H1 (cell line): ENCODE results near the gene TMCC3. TPM values are rescaled to one million over a fixed set of nuclear protein-coding genes. Genes with fewer than 3 reads are reported as not detected.

Source experiments
- CTCF ChIA-PET: fragments of 300-600 bp; sonication (Branson Sonifier 250); formaldehyde crosslinking; loops from one replicate; lab custom pipeline; 2021; ENCODE audit not compliant: partially characterized antibody; lab: Charles Lee
- POLR2A ChIA-PET: fragments of 300-600 bp; sonication (Branson Sonifier 250); formaldehyde crosslinking; loops from one replicate; lab custom pipeline; 2021; ENCODE audit warnings: inconsistent platforms; ENCODE audit not compliant: partially characterized antibody; lab: Charles Lee
- DNase-seq, 2 experiments: peaks; one replicate each; pipeline versions ENCODE4 v3.0.0 to v3.0.0-alpha.2; 2010 to 2022; ENCODE audit warnings: low spot score in 2 of 2, low read depth in 1 of 2, mixed read lengths in 1 of 2
- FAIRE-seq: peaks from 2 replicates; lab custom pipeline; 2011; peaks lifted over from hg19 to GRCh38; lab: Jason Lieb, UNC
- H2AFZ ChIP-seq: 2 replicates; pipeline ENCODE4 v1.8.1; 2012; ENCODE audit warnings: low read length, inconsistent platforms
- H2AK5ac ChIP-seq: 2 replicates; pipeline ENCODE4 v1.6.1; 2013; ENCODE audit warnings: low read depth, low read length
- H2BK120ac ChIP-seq: replicated peaks from 2 replicates; pipeline ENCODE3; 2013; ENCODE audit warnings: low read depth, low read length, inconsistent platforms
- H2BK12ac ChIP-seq: 2 replicates; pipeline ENCODE4 v1.6.1; 2013; ENCODE audit warnings: low read depth, low read length
- H2BK15ac ChIP-seq: 2 replicates; pipeline ENCODE4 v1.6.1; 2013; ENCODE audit warnings: low read length
- H2BK20ac ChIP-seq: 2 replicates; pipeline ENCODE4 v1.6.1; 2013; ENCODE audit warnings: low read length
- H2BK5ac ChIP-seq: 2 replicates; pipeline ENCODE4 v1.6.1; 2013; ENCODE audit warnings: low read depth, low read length
- H3K14ac ChIP-seq: 2 replicates; pipeline ENCODE4 v1.6.1; 2013; ENCODE audit warnings: inconsistent platforms; ENCODE audit not compliant: insufficient read length
- H3K18ac ChIP-seq: 2 replicates; pipeline ENCODE4 v1.6.1; 2013; ENCODE audit warnings: low read length; ENCODE audit errors: extremely low read depth
- H3K23ac ChIP-seq: 2 replicates; pipeline ENCODE4 v1.6.1; 2013; ENCODE audit warnings: inconsistent platforms; ENCODE audit not compliant: insufficient read length
- H3K23me2 ChIP-seq: 2 replicates; pipeline ENCODE4 v1.6.1; 2013; ENCODE audit warnings: low read depth, low read length
- H3K27ac ChIP-seq: 2 replicates; pipeline ENCODE4 v1.6.1; 2011; ENCODE audit warnings: low read depth, low read length, inconsistent platforms
- H3K27me3 ChIP-seq, 4 experiments: replicated peaks in 1 of 4; 1 replicate in 1 of 4; 2 replicates in 3 of 4; pipeline versions ENCODE4 v1.6.1 to v1.8.1; 2011 to 2013; ENCODE audit warnings: low read length in 3 of 4, mild to moderate bottlenecking in 3 of 4, inconsistent platforms in 2 of 4, mixed read lengths in 2 of 4, moderate library complexity in 1 of 4; ENCODE audit not compliant: control insufficient read depth in 3 of 4, insufficient read depth in 3 of 4; ENCODE audit errors: extremely low read depth in 1 of 4
- H3K36me3 ChIP-seq, 4 experiments: 2 replicates each; pipeline versions ENCODE4 v1.6.1 to v1.8.1; 2011 to 2013; ENCODE audit warnings: mild to moderate bottlenecking in 4 of 4, low read length in 3 of 4, moderate library complexity in 2 of 4, control low read depth in 1 of 4, inconsistent platforms in 1 of 4; ENCODE audit not compliant: insufficient read depth in 4 of 4, control insufficient read depth in 2 of 4
- H3K4ac ChIP-seq: replicated peaks from 2 replicates; pipeline ENCODE3; 2013; ENCODE audit warnings: low read length, low read depth, mixed read lengths, inconsistent platforms; ENCODE audit not compliant: insufficient read length
- H3K4me1 ChIP-seq, 4 experiments: replicated peaks in 1 of 4; 1 replicate in 1 of 4; 2 replicates in 3 of 4; pipeline versions ENCODE4 v1.6.1 to v1.8.1; 2011 to 2013; ENCODE audit warnings: low read length in 3 of 4, inconsistent platforms in 2 of 4, mixed read lengths in 1 of 4; ENCODE audit not compliant: insufficient read depth in 4 of 4, control insufficient read depth in 3 of 4
- H3K4me2 ChIP-seq, 2 experiments: 2 replicates each; pipeline versions ENCODE4 v1.6.1 to v1.8.1; 2011 to 2013; ENCODE audit warnings: low read depth in 2 of 2, low read length in 2 of 2, control low read depth in 1 of 2, inconsistent platforms in 1 of 2, mild to moderate bottlenecking in 1 of 2; ENCODE audit not compliant: insufficient read depth in 1 of 2
- H3K4me3 ChIP-seq, 4 experiments: fragments of 200-600, 300-600 bp in 1 of 4; sonication (generic), shearing (Covaris generic), sonication (Bioruptor Twin) in 1 of 4; 2 replicates each; pipeline versions ENCODE4 v1.5.1 to v1.8.1; 2011 to 2016; ENCODE audit warnings: low read length in 4 of 4, low read depth in 3 of 4, control low read depth in 2 of 4, inconsistent platforms in 2 of 4, mild to moderate bottlenecking in 2 of 4, mixed read lengths in 1 of 4, moderate library complexity in 1 of 4; ENCODE audit not compliant: insufficient read depth in 2 of 4; ENCODE audit errors: extremely low read depth in 1 of 4
- H3K56ac ChIP-seq: replicated peaks from 2 replicates; pipeline ENCODE3; 2013; ENCODE audit warnings: low read depth, mild to moderate bottlenecking, mixed read lengths, low read length, inconsistent platforms; ENCODE audit not compliant: insufficient read length
- H3K79me1 ChIP-seq: 2 replicates; pipeline ENCODE4 v1.6.1; 2013; ENCODE audit warnings: low read depth, low read length, control low read depth
- H3K79me2 ChIP-seq, 2 experiments: 2 replicates each; pipeline versions ENCODE4 v1.6.1 to v1.8.1; 2012 to 2013; ENCODE audit warnings: low read length in 2 of 2, mild to moderate bottlenecking in 2 of 2, inconsistent platforms in 1 of 2; ENCODE audit not compliant: insufficient read depth in 2 of 2, control insufficient read depth in 1 of 2
- H3K9ac ChIP-seq, 4 experiments: replicated peaks in 1 of 4; 1 replicate in 1 of 4; 2 replicates in 3 of 4; pipeline versions ENCODE4 v1.6.1 to v1.8.1; 2011 to 2013; ENCODE audit warnings: low read depth in 3 of 4, low read length in 3 of 4, control low read depth in 2 of 4, mild to moderate bottlenecking in 2 of 4, moderate library complexity in 2 of 4, inconsistent platforms in 1 of 4; ENCODE audit errors: extremely low read depth in 1 of 4
- H3K9me3 ChIP-seq, 2 experiments: 2 replicates each; pipeline versions ENCODE4 v1.6.1 to v1.8.1; 2012 to 2013; ENCODE audit warnings: mild to moderate bottlenecking in 2 of 2, moderate library complexity in 2 of 2, control low read depth in 1 of 2, inconsistent platforms in 1 of 2, low read depth in 1 of 2, low read length in 1 of 2, mixed read lengths in 1 of 2; ENCODE audit not compliant: insufficient read depth in 2 of 2
- H4K20me1 ChIP-seq, 2 experiments: replicated peaks in 1 of 2; 2 replicates each; pipeline versions ENCODE3 to v1.8.1; 2011 to 2013; ENCODE audit warnings: inconsistent platforms in 2 of 2, low read length in 2 of 2, mild to moderate bottlenecking in 1 of 2; ENCODE audit not compliant: insufficient read depth in 2 of 2, control insufficient read depth in 1 of 2
- H4K5ac ChIP-seq: 2 replicates; pipeline ENCODE4 v1.6.1; 2013; ENCODE audit warnings: low read length, low read depth, mixed read lengths, inconsistent platforms; ENCODE audit not compliant: insufficient read length
- H4K8ac ChIP-seq: 2 replicates; pipeline ENCODE4 v1.8.0; 2013; ENCODE audit warnings: mild to moderate bottlenecking, moderate library complexity, low read length, inconsistent platforms; ENCODE audit not compliant: insufficient read depth; ENCODE audit errors: extremely low read depth
- H4K91ac ChIP-seq: replicated peaks from 2 replicates; pipeline ENCODE3; 2013; ENCODE audit warnings: low read length, mixed read lengths, inconsistent platforms; ENCODE audit not compliant: insufficient read length
- CBX8 ChIP-seq: fragments of 300-800, 300-1000 bp; sonication (generic); IDR thresholded peaks from 2 replicates; pipeline ENCODE4 v1.7.1; 2016; ENCODE audit warnings: low read depth, low read length, borderline replicate concordance
- CHD1 ChIP-seq: IDR thresholded peaks from 2 replicates; pipeline ENCODE4 v1.6.1; 2012; ENCODE audit warnings: low read depth, low read length, improper control_type of control experiment
- CHD2 ChIP-seq: IDR thresholded peaks from 2 replicates; pipeline ENCODE4 v1.6.1; 2012; ENCODE audit warnings: low read length, improper control_type of control experiment
- HDAC2 ChIP-seq, 2 experiments: fragments of 300-600 bp in 1 of 2; sonication (generic) in 1 of 2; IDR thresholded peaks; 2 replicates each; pipeline ENCODE4 v1.6.1; 2011 to 2012; ENCODE audit warnings: low read depth in 2 of 2, low read length in 2 of 2, mild to moderate bottlenecking in 2 of 2, moderate library complexity in 2 of 2, borderline replicate concordance in 1 of 2, inconsistent platforms in 1 of 2
- NANOG ChIP-seq: IDR thresholded peaks from 2 replicates; pipeline ENCODE4 v1.6.1; 2011; ENCODE audit warnings: low read length, low read depth, mild to moderate bottlenecking, inconsistent platforms; ENCODE audit not compliant: insufficient read depth, poor library complexity, severe bottlenecking
- SUZ12 ChIP-seq: fragments of 200-600 bp; sonication (generic); IDR thresholded peaks from 2 replicates; pipeline ENCODE4 v1.6.1; 2012; ENCODE audit warnings: mild to moderate bottlenecking, inconsistent platforms, low read length, moderate library complexity, mixed read lengths
- TAF1 ChIP-seq: IDR thresholded peaks from 2 replicates; pipeline ENCODE4 v1.6.1; 2011; ENCODE audit warnings: mild to moderate bottlenecking, low read depth, low read length
- TBP ChIP-seq: IDR thresholded peaks from 2 replicates; pipeline ENCODE4 v1.6.1; 2011; ENCODE audit warnings: low read depth, low read length, improper control_type of control experiment
- USF2 ChIP-seq: IDR thresholded peaks from 2 replicates; pipeline ENCODE4 v1.6.1; 2011; ENCODE audit warnings: low read length, improper control_type of control experiment
- ZNF274 ChIP-seq: IDR thresholded peaks from 2 replicates; pipeline ENCODE4 v1.7.0; 2012; ENCODE audit warnings: low read length, borderline replicate concordance; ENCODE audit errors: extremely low read depth
- WGBS, 2 experiments: shearing (Covaris generic) in 1 of 2; methylation state at CpG; one replicate each; pipeline versions ENCODE4 v1.1.6 to v1.1.7; 2013 to 2015; ENCODE audit warnings: low lambda C conversion rate in 2 of 2, mixed read lengths in 2 of 2, inconsistent platforms in 1 of 2, low coverage in 1 of 2, missing lambda C conversion rate in 1 of 2; ENCODE audit not compliant: insufficient replicate concordance in 2 of 2, insufficient coverage in 1 of 2, insufficient read length in 1 of 2; ENCODE audit errors: extremely low coverage in 1 of 2, missing lambda C conversion rate in 1 of 2; 5-methylcytosine and 5-hydroxymethylcytosine counted together
- polyA plus RNA-seq, 7 experiments: library from polyadenylated mRNA; depleted of rRNA in 3 of 7; stranded (reverse) in 5 of 7; unstranded in 2 of 7; fragments of >200 nt in 5 of 7; fragments of 200-250 nt in 2 of 7; gene quantifications; 1 replicate in 5 of 7; 2 replicates in 1 of 7; 4 replicates in 1 of 7; pipeline versions ENCODE4 v1.2.1 to v1.2.3, GENCODE V29; 2011 to 2013; ENCODE audit warnings: missing spikeins in 2 of 7, mixed read lengths in 2 of 7
- total RNA-seq: library from RNA; stranded (reverse); fragmentation: NEBNext Ultra II Directional; extraction: Animal tissue kit (Norgen Biotek cat#: 25700); gene quantifications from 2 replicates; pipeline ENCODE4 v1.2.1, GENCODE V29; 2021

Gene TMCC3
- total and polyA plus RNA-seq, 2 of the 8 experiments (the other 6 are each of a cell fraction or from before 2014, with no cell fraction given): 1.7 to 4.1 TPM

- WGBS, 2 experiments: 6% methylated on average over 60 of the region's 72 CpGs; no CpG with 5 or more reads in 1 of the 2 experiments
- Histone ChIP-seq H3K23me2 (peaks cover 12% of the 10 kb centered on the region; the same call in 1 of the 2 replicates), H3K9ac (peak overlapping the region in 3 of 4 experiments; percentile 21 to 41 (median 29); a peak in 3 of 7 replicates), H3K4me3 (peak overlapping the region; percentile 50 to 70 (median 62)), H3K79me1 (no peaks in the 10 kb centered on the region), H3K23ac (no peak overlapping the region), H4K5ac (no peak overlapping the region), H2BK20ac (no peak overlapping the region), H2BK120ac (no peak overlapping the region), H4K8ac (peak overlapping the region; percentile 4; the same call in 1 of the 2 replicates), H2AK5ac (no peak overlapping the region), H3K79me2 (no peaks in the 10 kb centered on the region), H3K4me1 (peaks cover 0 to 5% (median 0%) of the 10 kb centered on the region in 4 experiments; a peak in 2 of 7 replicates), H2BK12ac (no peak overlapping the region), H2AFZ (peak overlapping the region; percentile 59), H3K4me2 (peak overlapping the region; percentile 75 to 99), H3K27ac (no peak overlapping the region), H3K9me3 (no peaks in the 10 kb centered on the region), H3K56ac (no peak overlapping the region), H4K91ac (no peak overlapping the region), H4K20me1 (no peaks in the 10 kb centered on the region), H2BK15ac (no peak overlapping the region), H3K36me3 (no peaks in the 10 kb centered on the region), H3K14ac (no peak overlapping the region), H2BK5ac (no peak overlapping the region), H3K18ac (peak overlapping the region; percentile 25; the same call in 1 of the 2 replicates), H3K4ac (peak overlapping the region; percentile 60), H3K27me3 (peaks cover 0 to 16% (median 13%) of the 10 kb centered on the region in 4 experiments; a peak in 6 of 7 replicates)
- DNase-seq: peak in 1 of 2 experiments; percentile 76
- CTCF ChIA-PET: interaction anchor here (0.5 to 1.1 kb wide), 3 partner anchors 11 to 224 kb away, joined by 3 to 4 read pairs (median 3); no protein-coding TSS in a partner anchor
- no peak for FAIRE-seq
- POLR2A ChIA-PET: interaction anchor here (1.0 kb wide), 1 partner anchor 9 kb away, joined by 3 read pairs; no protein-coding TSS in a partner anchor
- TF ChIP-seq CHD1: no peak
- no peak for TF ChIP-seq CBX8
- TF ChIP-seq SUZ12: peak; percentile 60; the same call in 1 of the 2 replicates
- no peak for TF ChIP-seq USF2
- TF ChIP-seq HDAC2 (IDR thresholded peaks at IDR 0.05; ENCODE audit: borderline replicate concordance in 1 of 2, low read depth in 2 of 2, low read length in 2 of 2): no peak
- TF ChIP-seq CHD2: no peak
- TF ChIP-seq ZNF274: no peak
- TF ChIP-seq NANOG: no peak
- TF ChIP-seq TBP: peak; percentile 10; the same call in 1 of the 2 replicates
- 0 out of 2 replicates have a peak, but pooled peaks have one; percentile 8 for TF ChIP-seq TAF1
These were observed 811 bp downstream of the TMCC3 start for GRCh38 chr12:94649349-94650142.
